H1 (cell line): ENCODE data around the gene KCNJ18.
"Not testable (repeated sequence)": the region's sequence is repeated elsewhere in the genome, so short reads cannot be mapped to it uniquely, and the experiment has no call there.

ENCODE experiments used
- CEBPB ChIP-seq: IDR thresholded peaks from 2 replicates; pipeline ENCODE4 v1.6.1; 2012; ENCODE audit warnings: low read depth, low read length
- CTCF ChIP-seq, 3 experiments: IDR thresholded peaks; 1 replicate in 2 of 3; 2 replicates in 1 of 3; pipeline versions ENCODE4 v1.5.1 to v1.6.1; 2011; ENCODE audit warnings: low read length in 3 of 3, mild to moderate bottlenecking in 3 of 3, inconsistent platforms in 2 of 3, low read depth in 1 of 3, moderate library complexity in 1 of 3; ENCODE audit not compliant: insufficient read depth in 1 of 3; ENCODE audit errors: control extremely low read depth in 1 of 3
- EP300 ChIP-seq, 2 experiments: IDR thresholded peaks; 1 replicate in 1 of 2; 2 replicates in 1 of 2; pipeline ENCODE4 v1.6.1; 2011 to 2012; ENCODE audit warnings: low read depth in 2 of 2, low read length in 2 of 2, mild to moderate bottlenecking in 2 of 2, borderline replicate concordance in 1 of 2, inconsistent platforms in 1 of 2, moderate library complexity in 1 of 2
- EZH2 ChIP-seq: fragments of 200-600 bp; sonication (generic); IDR thresholded peaks from 2 replicates; pipeline ENCODE4 v1.7.1; 2012; ENCODE audit warnings: low read depth, mild to moderate bottlenecking, moderate library complexity, low read length, inconsistent platforms; ENCODE audit not compliant: severe bottlenecking
- GTF2F1 ChIP-seq: IDR thresholded peaks from 2 replicates; pipeline ENCODE4 v1.6.1; 2012; ENCODE audit warnings: low read depth, low read length, improper control_type of control experiment, borderline replicate concordance
- POLR2A ChIP-seq, 2 experiments: IDR thresholded peaks; 1 replicate in 1 of 2; 2 replicates in 1 of 2; pipeline ENCODE4 v1.6.1; 2011; ENCODE audit warnings: low read depth in 2 of 2, low read length in 2 of 2, mild to moderate bottlenecking in 2 of 2; ENCODE audit errors: control extremely low read depth in 1 of 2
- POLR2AphosphoS5 ChIP-seq: IDR thresholded peaks from 2 replicates; pipeline ENCODE4 v1.6.1; 2011; ENCODE audit warnings: low read depth, low read length
- RAD21 ChIP-seq, 2 experiments: IDR thresholded peaks in 1 of 2; conservative IDR thresholded peaks in 1 of 2; 2 replicates each; pipeline ENCODE4 v1.6.1; 2011; ENCODE audit warnings: low read depth in 2 of 2, low read length in 2 of 2, improper control_type of control experiment in 1 of 2, inconsistent platforms in 1 of 2, mild to moderate bottlenecking in 1 of 2, moderate library complexity in 1 of 2
- RFX5 ChIP-seq: IDR thresholded peaks from 2 replicates; pipeline ENCODE4 v1.6.1; 2011; ENCODE audit warnings: low read depth, low read length, improper control_type of control experiment, borderline replicate concordance
- SP1 ChIP-seq: IDR thresholded peaks from 2 replicates; pipeline ENCODE4 v1.6.1; 2011; ENCODE audit warnings: low read depth, low read length
- SRF ChIP-seq: IDR thresholded peaks from 2 replicates; pipeline ENCODE4 v1.6.1; 2011; ENCODE audit warnings: mild to moderate bottlenecking, low read depth, low read length, moderate library complexity
- YY1 ChIP-seq: IDR thresholded peaks from 2 replicates; pipeline ENCODE4 v1.6.1; 2011; ENCODE audit warnings: low read depth, mild to moderate bottlenecking, low read length
- ZNF274 ChIP-seq: IDR thresholded peaks from 2 replicates; pipeline ENCODE4 v1.7.0; 2012; ENCODE audit warnings: low read length, borderline replicate concordance; ENCODE audit errors: extremely low read depth
- TF ChIP-seq, protein P1 (sequence below): IDR thresholded peaks from 2 replicates; pipeline ENCODE4 v1.6.1; 2012; ENCODE audit warnings: inconsistent platforms

DNA sequence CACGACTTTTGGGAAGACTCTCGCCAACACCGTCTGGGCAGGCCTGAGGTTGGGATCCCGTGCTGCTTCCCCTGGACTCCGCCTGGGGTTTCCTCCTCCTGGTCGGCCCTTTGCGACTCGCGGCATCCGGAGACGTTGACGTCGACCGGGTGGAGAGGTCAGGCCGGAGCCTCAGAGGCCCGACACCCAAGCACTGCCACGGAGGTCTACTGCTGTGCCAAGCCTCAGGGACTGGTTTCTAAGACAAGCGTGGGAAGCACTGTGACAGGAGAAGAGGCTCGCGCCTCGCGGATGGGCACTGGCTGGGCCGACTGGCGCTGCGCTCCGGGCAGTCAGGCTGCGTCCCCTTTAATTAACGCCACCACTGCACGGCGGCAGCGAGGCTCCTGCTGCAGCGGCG lies 7.9 kb upstream of the KCNJ18 start:
- TF ChIP-seq ZNF274; CTCF (IDR thresholded peaks at IDR 0.05; ENCODE audit: control extremely low read depth in 1 of 3, insufficient read depth in 1 of 3, low read depth in 1 of 3, low read length in 3 of 3); RFX5; CEBPB; EP300 (IDR thresholded peaks at IDR 0.05; ENCODE audit: borderline replicate concordance in 1 of 2, low read depth in 2 of 2, low read length in 2 of 2); POLR2AphosphoS5; EZH2; SRF; YY1; SP1; GTF2F1; POLR2A (IDR thresholded peaks at IDR 0.05; ENCODE audit: control extremely low read depth in 1 of 2, low read depth in 2 of 2, low read length in 2 of 2); RAD21 (IDR thresholded peaks at IDR 0.05 in 1 of 2, conservative IDR thresholded peaks at IDR 0.05 in 1 of 2; ENCODE audit: low read depth in 2 of 2, low read length in 2 of 2): not testable (repeated sequence)
- TF ChIP-seq, protein P1, sequence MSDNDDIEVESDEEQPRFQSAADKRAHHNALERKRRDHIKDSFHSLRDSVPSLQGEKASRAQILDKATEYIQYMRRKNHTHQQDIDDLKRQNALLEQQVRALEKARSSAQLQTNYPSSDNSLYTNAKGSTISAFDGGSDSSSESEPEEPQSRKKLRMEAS = not testable (repeated sequence)
